OCI-LY7 (cell line): ENCODE results near the gene SLC22A4.

Experiments used
- CTCF ChIP-seq: fragments of 200-600 bp; sonication (generic); conservative IDR thresholded peaks from 2 replicates; pipeline ENCODE4 v1.5.1; 2014; ENCODE audit warnings: mild to moderate bottlenecking, antibody characterized with exemption, low read length, moderate library complexity, mixed read lengths
- EZH2phosphoT487 ChIP-seq: fragments of 200-600 bp; sonication (generic); IDR thresholded peaks from 2 replicates; pipeline ENCODE4 v1.6.1; 2018; ENCODE audit warnings: low read depth, borderline replicate concordance, mild to moderate bottlenecking, mixed run types, antibody characterized with exemption, low read length, moderate library complexity, mixed read lengths

GRCh38 chr5:132263548-132264261 is 30.5 kb upstream of the SLC22A4 start:
- TF ChIP-seq CTCF (no peak), EZH2phosphoT487 (no peak)
